ENCODE measurements around the gene KHK.
A peak's percentile ranks its signal among the peaks of the same experiment; 100 is the strongest.

The KHK gene

GRCh38 chr2:27042159-27042661, 44.4 kb upstream of the KHK start:
- DNase-seq (ENCODE audit: extremely low read depth, low read depth) = no peak
- no peak for TF ChIP-seq CTCF (IDR thresholded peaks at IDR 0.05; ENCODE audit: low read depth, low read length)

GRCh38 chr2:27042985-27043634, 43.5 kb upstream of the KHK start:
- DNase-seq (ENCODE audit: extremely low read depth, low read depth) = no peak
- TF ChIP-seq CTCF (IDR thresholded peaks at IDR 0.05; ENCODE audit: low read depth, low read length) = no peak

- no peak for DNase-seq (ENCODE audit: extremely low read depth, low read depth)
- TF ChIP-seq CTCF (IDR thresholded peaks at IDR 0.05; ENCODE audit: low read depth, low read length) = no peak
Measured at GRCh38 chr2:27049422-27050280, 36.9 kb upstream of the KHK start.

GRCh38 chr2:27050281-27050995, 36.1 kb upstream of the KHK start:
- TF ChIP-seq CTCF (IDR thresholded peaks at IDR 0.05; ENCODE audit: low read depth, low read length) = peak; percentile 44
- peak; percentile 93 for DNase-seq (ENCODE audit: extremely low read depth, low read depth)

GRCh38 chr2:27050996-27051901, 35.3 kb upstream of the KHK start, which contains the start of gene AGBL5:
TSS of gene AGBL5 (plus strand) at chr2:27051668. CDS start at chr2:27052959, 1,291 bp downstream.
- DNase-seq (ENCODE audit: extremely low read depth, low read depth) = peak; percentile 84
- TF ChIP-seq CTCF (IDR thresholded peaks at IDR 0.05; ENCODE audit: low read depth, low read length) = no peak

GRCh38 chr2:27051902-27052645, 34.5 kb upstream of the KHK start:
- no peak for DNase-seq (ENCODE audit: extremely low read depth, low read depth)
- TF ChIP-seq CTCF (IDR thresholded peaks at IDR 0.05; ENCODE audit: low read depth, low read length) = no peak
